SKM-1 (cell line): ENCODE results near the gene SGPL1.
"Not testable (repeated sequence)": the region's sequence is repeated elsewhere in the genome, so short reads cannot be mapped to it uniquely, and the experiment has no call there.

Source experiments
- DNase-seq: peaks from one replicate; lab custom pipeline; 2025; ENCODE audit not compliant: unreplicated experiment; lab: John Stamatoyannopoulos, UW

The SGPL1 gene

GRCh38 chr10:70917226-70917625 is 101.5 kb downstream of the SGPL1 start:
- DNase-seq: no peak

GRCh38 chr10:70917635-70918034 is 101.9 kb downstream of the SGPL1 start:
- DNase-seq: no peak

GRCh38 chr10:70918851-70919530 is 103.2 kb downstream of the SGPL1 start:
- no peak for DNase-seq

GRCh38 chr10:70919906-70920305 is 104.2 kb downstream of the SGPL1 start:
- not testable (repeated sequence) for DNase-seq

- no peak for DNase-seq
These were observed 104.8 kb downstream of the SGPL1 start for GRCh38 chr10:70920519-70920918.

GRCh38 chr10:70921285-70921684 is 105.5 kb downstream of the SGPL1 start:
- no peak for DNase-seq

- DNase-seq: no peak
These were observed 107.9 kb downstream of the SGPL1 start for GRCh38 chr10:70923696-70924095.

- DNase-seq: no peak
These were observed 109.9 kb downstream of the SGPL1 start for GRCh38 chr10:70925377-70926225.

- no peak for DNase-seq
These were observed 110.7 kb downstream of the SGPL1 start for GRCh38 chr10:70926226-70927000.

GRCh38 chr10:70927189-70927943 is 111.6 kb downstream of the SGPL1 start:
- no peak for DNase-seq

- no peak for DNase-seq
These were observed 112.4 kb downstream of the SGPL1 start for GRCh38 chr10:70928140-70928539.

GRCh38 chr10:70930263-70931000 is 114.7 kb downstream of the SGPL1 start:
- DNase-seq: no peak
